Upper lobe of right lung (tissue), 1 donor: ENCODE data around the gene PHACTR3. TPM values are rescaled to one million over a fixed set of nuclear protein-coding genes. Genes with fewer than 3 reads are reported as not detected.
A peak's percentile ranks its signal among the peaks of the same experiment; 100 is the strongest.

Experiments
- ATAC-seq: fragments of 200-7000 bp; cut with Tn5 transposase; one replicate; pipeline ENCODE4 v1.9.1; 2020; ENCODE audit warnings: mild to moderate bottlenecking, moderate library complexity
- DNase-seq: peaks from one replicate; pipeline ENCODE4 v3.0.0-alpha.2; 2020
- H3K27ac ChIP-seq: fragments of 200-600 bp; one replicate; pipeline ENCODE4 v1.8.0; 2022
- H3K27me3 ChIP-seq: fragments of 200-600 bp; one replicate; pipeline ENCODE4 v1.8.0; 2022; ENCODE audit warnings: mild to moderate bottlenecking
- H3K36me3 ChIP-seq: fragments of 200-600 bp; one replicate; pipeline ENCODE4 v1.8.0; 2022
- H3K4me1 ChIP-seq: fragments of 200-600 bp; one replicate; pipeline ENCODE4 v1.8.0; 2022
- H3K4me3 ChIP-seq: fragments of 200-600 bp; one replicate; pipeline ENCODE4 v1.8.0; 2022; ENCODE audit warnings: mild to moderate bottlenecking
- H3K9me3 ChIP-seq: fragments of 200-600 bp; one replicate; pipeline ENCODE4 v1.8.0; 2022
- CTCF ChIP-seq: fragments of 200-600 bp; IDR thresholded peaks from one replicate; pipeline ENCODE4 v1.8.0; 2022; ENCODE audit warnings: antibody characterized with exemption
- intact Hi-C: fragments of 100-400 bp; cut with DNase I; formaldehyde crosslinking; loops from one replicate; pipeline ENCODE4 v1.11.0; 2022
- total RNA-seq: library from RNA; stranded (reverse); fragmentation: NEBNext Ultra II Directional; extraction: Animal tissue kit (Norgen Biotek cat#: 25700); gene quantifications from one replicate; pipeline ENCODE4 v1.2.1, GENCODE V29; 2021
- donor health status: DM: no; HTN: yes; CAD: no; lungs with severe emphysema.

The PHACTR3 gene
- total RNA-seq, 1 donor from 2014 or later, result 18.2 TPM

GRCh38 chr20:59599941-59600340 is 4.4 kb upstream of the PHACTR3 start:
- H3K27me3 ChIP-seq, result peaks cover 43% of the 10 kb centered on the region
- TF ChIP-seq CTCF, result no peak
- H3K27ac ChIP-seq, result no peak overlapping the region
- no peaks in the 10 kb centered on the region for H3K4me1 ChIP-seq
- H3K36me3 ChIP-seq, result no peaks in the 10 kb centered on the region
- DNase-seq, result no peak
- intact Hi-C loops, result loop anchor here (10.0 kb wide), 1 partner anchor 155 kb away; no protein-coding TSS in a partner anchor
- no peak for ATAC-seq
- no peak overlapping the region for H3K4me3 ChIP-seq
- H3K9me3 ChIP-seq, result no peaks in the 10 kb centered on the region

- intact Hi-C loops, result loop anchor here (10.0 kb wide), 1 partner anchor 154 kb away; no protein-coding TSS in a partner anchor
- no peak overlapping the region for H3K4me3 ChIP-seq
- no peak overlapping the region for H3K27ac ChIP-seq
- H3K4me1 ChIP-seq, result no peaks in the 10 kb centered on the region
- no peak for TF ChIP-seq CTCF
- ATAC-seq, result no peak
- peaks cover 48% of the 10 kb centered on the region for H3K27me3 ChIP-seq
- DNase-seq, result no peak
- H3K9me3 ChIP-seq, result no peaks in the 10 kb centered on the region
- no peaks in the 10 kb centered on the region for H3K36me3 ChIP-seq
Observed at GRCh38 chr20:59600472-59600871, 3.9 kb upstream of the PHACTR3 start.

DNA sequence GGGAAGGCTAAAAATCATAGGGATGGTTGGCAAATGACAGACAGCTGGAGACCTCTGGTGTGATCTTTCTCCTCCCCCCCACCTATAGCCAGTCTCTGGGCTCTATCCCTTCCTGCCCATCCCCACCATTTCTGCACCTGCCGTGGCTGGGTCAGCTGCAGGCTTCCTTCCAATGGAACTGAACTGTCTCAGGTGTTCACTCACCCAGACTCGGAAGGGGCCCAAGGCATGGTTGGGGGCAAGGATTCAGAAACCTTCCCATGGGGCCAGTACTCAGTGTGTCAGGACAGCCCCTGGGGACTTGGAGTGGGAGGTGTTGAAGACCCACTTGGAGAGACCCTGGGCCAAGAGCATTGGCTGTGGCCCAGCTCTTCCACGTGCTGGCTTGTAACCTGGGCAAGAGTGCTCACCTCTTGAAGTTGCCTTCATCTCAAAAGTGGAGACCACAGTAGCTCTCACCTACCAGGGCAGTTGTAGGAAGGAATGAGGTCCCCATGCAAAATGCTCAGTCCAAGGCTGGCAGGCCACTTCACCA is 1.7 kb upstream of the PHACTR3 start:
- Histone ChIP-seq H3K27me3 (peaks cover 56% of the 10 kb centered on the region), H3K9me3 (no peaks in the 10 kb centered on the region), H3K4me1 (no peaks in the 10 kb centered on the region), H3K36me3 (no peaks in the 10 kb centered on the region), H3K27ac (no peak overlapping the region), H3K4me3 (no peak overlapping the region)
- TF ChIP-seq CTCF, result no peak
- ATAC-seq (no peak), DNase-seq (no peak)
- intact Hi-C loops, result loop anchor here (10.0 kb wide), 1 partner anchor 152 kb away; no protein-coding TSS in a partner anchor

- TF ChIP-seq CTCF, result no peak
- Histone ChIP-seq H3K27ac (no peak overlapping the region), H3K27me3 (peaks cover 61% of the 10 kb centered on the region), H3K9me3 (no peaks in the 10 kb centered on the region), H3K36me3 (no peaks in the 10 kb centered on the region), H3K4me3 (no peak overlapping the region), H3K4me1 (no peaks in the 10 kb centered on the region)
- intact Hi-C loops, result loop anchor here (10.0 kb wide), 1 partner anchor 152 kb away; no protein-coding TSS in a partner anchor
- DNase-seq (no peak), ATAC-seq (no peak)
Observed at GRCh38 chr20:59603176-59603575, 1.2 kb upstream of the PHACTR3 start.

GRCh38 chr20:59604741-59605600 is 631 bp downstream of the PHACTR3 start:
- H3K27ac ChIP-seq, result no peak overlapping the region
- H3K27me3 ChIP-seq, result peaks cover 69% of the 10 kb centered on the region
- no peaks in the 10 kb centered on the region for H3K4me1 ChIP-seq
- DNase-seq (no peak), ATAC-seq (no peak)
- peak overlapping the region; percentile 23 for H3K4me3 ChIP-seq
- H3K36me3 ChIP-seq, result no peaks in the 10 kb centered on the region
- no peak for TF ChIP-seq CTCF
- intact Hi-C loops, result loop anchor here (10.0 kb wide), 1 partner anchor 150 kb away; no protein-coding TSS in a partner anchor
- H3K9me3 ChIP-seq, result no peaks in the 10 kb centered on the region
